H7 (cell line): Measurements from ENCODE around the gene IL22RA1. TPM values are rescaled to one million over a fixed set of nuclear protein-coding genes. Genes with fewer than 3 reads are reported as not detected.

Experiments used
- DNase-seq: peaks from one replicate; pipeline ENCODE4 v3.0.0; 2012
- H3K27me3 ChIP-seq: 2 replicates; pipeline ENCODE4 v1.6.0; 2011; ENCODE audit warnings: mild to moderate bottlenecking, low read length; ENCODE audit not compliant: control insufficient read depth, insufficient read depth
- H3K36me3 ChIP-seq: replicated peaks from 2 replicates; pipeline ENCODE4 v1.5.1; 2011; ENCODE audit warnings: low read length; ENCODE audit not compliant: control insufficient read depth, insufficient read depth
- H3K4me3 ChIP-seq: 2 replicates; pipeline ENCODE4 v1.5.1; 2011; ENCODE audit warnings: low read depth, mild to moderate bottlenecking, control low read depth, low read length, moderate library complexity; ENCODE audit not compliant: insufficient read depth
- total RNA-seq: library from RNA; depleted of rRNA; stranded (reverse); fragments of >200 nt; shearing (Covaris generic); gene quantifications from 2 replicates; pipeline ENCODE4 v1.2.3, GENCODE V29; 2014; rRNA removed

Gene IL22RA1
- total RNA-seq, 1 experiment from 2014 or later: 0.10 TPM

- Histone ChIP-seq H3K27me3 (no peaks in the 10 kb centered on the region; the same call in 1 of the 2 replicates), H3K36me3 (no peaks in the 10 kb centered on the region), H3K4me3 (no peak overlapping the region)
- no peak for DNase-seq
Measured at GRCh38 chr1:24081190-24081589, 61.8 kb downstream of the IL22RA1 start.

GRCh38 chr1:24080131-24080530 is 62.8 kb downstream of the IL22RA1 start:
- Histone ChIP-seq H3K36me3 (no peaks in the 10 kb centered on the region), H3K27me3 (no peaks in the 10 kb centered on the region; the same call in 1 of the 2 replicates), H3K4me3 (no peak overlapping the region)
- no peak for DNase-seq

GRCh38 chr1:24077278-24077978 is 65.5 kb downstream of the IL22RA1 start:
- Histone ChIP-seq H3K4me3 (no peak overlapping the region), H3K36me3 (no peaks in the 10 kb centered on the region), H3K27me3 (no peaks in the 10 kb centered on the region; the same call in 1 of the 2 replicates)
- no peak for DNase-seq

- Histone ChIP-seq H3K27me3 (no peaks in the 10 kb centered on the region; the same call in 1 of the 2 replicates), H3K36me3 (no peaks in the 10 kb centered on the region), H3K4me3 (no peak overlapping the region)
- peak; percentile 39 for DNase-seq
Measured at GRCh38 chr1:24075946-24076345, 67.0 kb downstream of the IL22RA1 start.

- Histone ChIP-seq H3K27me3 (no peaks in the 10 kb centered on the region; the same call in 1 of the 2 replicates), H3K4me3 (no peak overlapping the region), H3K36me3 (no peaks in the 10 kb centered on the region)
- no peak for DNase-seq
Measured at GRCh38 chr1:24075590-24075854, 67.4 kb downstream of the IL22RA1 start.

- Histone ChIP-seq H3K27me3 (no peaks in the 10 kb centered on the region; the same call in 1 of the 2 replicates), H3K36me3 (no peaks in the 10 kb centered on the region), H3K4me3 (no peak overlapping the region)
- DNase-seq: peak; percentile 60
Measured at GRCh38 chr1:24074817-24075589, 67.9 kb downstream of the IL22RA1 start.

- DNase-seq: peak; percentile 17
- Histone ChIP-seq H3K27me3 (no peaks in the 10 kb centered on the region; the same call in 1 of the 2 replicates), H3K36me3 (no peaks in the 10 kb centered on the region), H3K4me3 (no peak overlapping the region)
Measured at GRCh38 chr1:24074196-24074595, 68.7 kb downstream of the IL22RA1 start.

GRCh38 chr1:24071941-24072340 is 71.0 kb downstream of the IL22RA1 start:
- Histone ChIP-seq H3K27me3 (no peaks in the 10 kb centered on the region; the same call in 1 of the 2 replicates), H3K36me3 (no peaks in the 10 kb centered on the region), H3K4me3 (no peak overlapping the region)
- peak; percentile 30 for DNase-seq

- peak; percentile 90 for DNase-seq
- no peaks in the 10 kb centered on the region for H3K36me3 ChIP-seq
- peak overlapping the region; percentile 25; the same call in 1 of the 2 replicates for H3K4me3 ChIP-seq
- H3K27me3 ChIP-seq: no peaks in the 10 kb centered on the region; the same call in 1 of the 2 replicates
Measured at GRCh38 chr1:24070821-24071393, 72.0 kb downstream of the IL22RA1 start.

GRCh38 chr1:24069817-24070216 is 73.1 kb downstream of the IL22RA1 start:
- DNase-seq: no peak
- no peaks in the 10 kb centered on the region; the same call in 1 of the 2 replicates for H3K27me3 ChIP-seq
- no peak overlapping the region for H3K4me3 ChIP-seq
- no peaks in the 10 kb centered on the region for H3K36me3 ChIP-seq

Other genes with a start within 250 kb of the IL22RA1 start
- not detected in 2 replicates for gene CNR2, start 229.8 kb downstream of the IL22RA1 start, total RNA-seq
- 144 and 147 TPM in 2 replicates for gene PNRC2, start 183.3 kb downstream of the IL22RA1 start, total RNA-seq
- gene SRSF10, start 162.8 kb downstream of the IL22RA1 start, total RNA-seq: 82.8 and 122 TPM in 2 replicates
- gene MYOM3, start 31.0 kb downstream of the IL22RA1 start, total RNA-seq: 0.03 and 0.11 TPM in 2 replicates
- 4.8 and 6.7 TPM in 2 replicates for gene IFNLR1, start 44.1 kb upstream of the IL22RA1 start, total RNA-seq
- gene GRHL3, start 176.2 kb upstream of the IL22RA1 start, total RNA-seq: 0.21 and 0.33 TPM in 2 replicates